Right kidney (tissue), 1 donor: Measurements from ENCODE around the gene KLHDC10.
A peak's percentile ranks its signal among the peaks of the same experiment; 100 is the strongest.
"Not testable (repeated sequence)": the region's sequence is repeated elsewhere in the genome, so short reads cannot be mapped to it uniquely, and the experiment has no call there.

ENCODE experiments used
- DNase-seq: peaks from one replicate; pipeline ENCODE4 v3.0.0-alpha.2; 2016

KLHDC10 gene

DNA sequence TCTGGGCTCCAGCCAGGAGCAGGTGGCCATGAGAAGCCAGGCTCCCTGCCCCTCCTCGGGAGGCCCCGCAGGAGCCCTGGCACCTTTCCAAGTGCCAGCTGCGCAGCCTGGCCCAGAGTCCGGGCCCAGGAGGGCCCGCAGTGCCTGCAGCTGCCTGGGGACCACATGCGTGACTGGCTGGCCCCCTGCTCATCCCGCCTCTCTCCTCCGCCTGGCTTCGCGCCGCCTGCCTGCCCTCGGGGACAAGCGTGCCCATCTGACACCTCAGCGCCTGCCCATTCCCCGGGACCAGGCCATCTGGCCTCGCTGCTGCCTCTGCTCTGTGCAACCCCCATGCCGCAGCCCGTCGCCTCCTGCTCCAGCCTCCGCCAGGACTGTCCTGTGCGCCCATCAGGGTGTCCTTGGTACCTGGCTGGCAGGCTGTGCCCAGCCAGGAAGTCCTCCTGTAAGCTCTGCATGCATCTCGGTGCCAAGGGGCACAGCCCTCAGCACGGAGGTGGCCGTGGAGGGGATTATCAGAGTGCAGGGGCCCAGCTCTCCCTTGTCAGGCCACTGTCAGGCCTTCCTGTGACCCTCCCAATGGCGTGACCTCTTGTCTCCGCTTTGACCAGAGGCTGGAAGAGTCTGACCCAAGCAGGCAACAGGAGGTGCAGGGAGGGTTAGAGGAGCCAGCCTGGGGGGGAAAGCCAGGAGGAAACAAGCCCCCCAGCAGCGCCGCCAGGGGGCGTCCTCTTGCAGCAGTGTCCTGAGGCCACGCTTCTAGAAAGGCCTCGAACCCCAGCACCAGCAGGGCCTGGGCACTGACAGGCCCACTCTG is 84.4 kb downstream of the KLHDC10 start:
- peak; percentile 53 for DNase-seq

DNA sequence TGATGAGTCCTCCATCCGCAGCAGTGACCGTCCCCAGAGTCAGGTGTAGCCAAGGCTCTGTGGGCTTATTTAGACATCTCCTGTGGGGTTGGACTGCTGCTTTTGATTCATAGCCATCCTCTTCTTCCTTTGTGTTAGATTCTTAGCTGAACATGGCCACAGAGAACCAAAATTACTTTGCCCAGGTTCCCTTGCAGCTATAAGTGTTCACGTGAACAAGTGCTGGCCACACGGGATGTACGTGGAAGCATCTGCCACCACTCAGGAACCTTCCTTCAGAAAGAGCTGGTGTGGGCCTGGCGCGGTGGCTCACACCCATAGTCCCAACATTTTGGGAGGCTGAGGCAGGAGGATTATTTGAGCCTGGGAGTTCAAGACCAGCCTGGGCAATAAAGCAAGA is 85.8 kb downstream of the KLHDC10 start:
- no peak for DNase-seq

DNA sequence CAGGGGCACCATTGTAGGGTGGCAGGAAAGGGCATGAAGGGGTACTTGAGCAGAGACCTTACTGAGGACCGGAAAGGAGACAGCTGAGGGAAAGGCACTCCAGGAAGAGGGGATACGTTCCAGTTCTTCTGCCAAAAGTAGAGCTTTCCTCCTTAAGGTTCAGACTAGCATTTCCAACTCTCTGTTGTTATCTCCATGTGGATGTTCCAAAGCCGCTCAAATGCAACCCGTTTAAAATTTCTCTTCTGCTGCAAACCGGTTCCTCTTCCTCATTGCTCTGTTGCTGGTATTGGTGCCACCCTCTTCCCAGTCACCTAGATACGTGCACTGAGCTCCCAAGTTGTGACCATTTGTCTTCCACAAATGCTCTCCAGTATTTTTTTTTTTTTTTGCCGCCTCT is 87.4 kb downstream of the KLHDC10 start:
- DNase-seq = no peak

DNA sequence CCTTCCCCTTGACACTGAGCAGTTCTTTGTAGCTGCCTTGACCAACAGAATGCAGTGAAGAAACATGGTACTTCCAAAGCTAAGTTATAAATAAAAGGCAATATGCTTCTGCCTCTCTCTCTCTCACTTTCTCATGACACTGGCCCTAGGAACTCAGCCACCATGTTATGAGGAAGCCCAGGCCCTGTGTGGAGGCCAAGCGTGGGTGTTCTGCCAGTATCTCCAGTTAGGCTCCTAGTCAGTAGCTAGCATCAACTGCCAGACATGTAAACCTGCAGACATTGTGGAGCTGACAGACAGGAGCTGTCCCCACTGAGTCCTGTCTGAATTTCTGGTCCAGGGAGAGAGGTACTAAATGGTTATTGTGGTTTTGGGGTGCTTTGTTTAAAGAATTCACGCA is 89.7 kb downstream of the KLHDC10 start:
- DNase-seq = no peak

DNA sequence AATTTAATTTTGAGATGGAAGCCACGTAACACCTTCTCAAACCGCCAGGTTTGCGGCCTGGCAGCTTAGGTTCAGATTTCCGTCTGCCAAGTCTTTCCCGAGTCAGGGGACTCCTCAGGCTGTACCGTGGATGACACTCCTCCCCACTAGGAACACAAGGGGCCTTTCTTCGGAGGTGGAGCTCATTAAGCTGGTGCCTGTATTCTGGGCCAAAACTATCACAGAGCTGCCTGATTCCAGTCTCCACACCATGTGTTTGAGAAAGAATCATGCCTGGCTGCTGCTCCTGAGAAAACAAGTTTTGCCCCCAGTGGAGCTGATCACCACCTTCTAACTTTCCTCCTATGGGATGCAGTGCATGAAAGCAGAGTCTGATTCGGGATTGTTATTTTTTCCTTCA is 90.1 kb downstream of the KLHDC10 start:
- no peak for DNase-seq

DNA sequence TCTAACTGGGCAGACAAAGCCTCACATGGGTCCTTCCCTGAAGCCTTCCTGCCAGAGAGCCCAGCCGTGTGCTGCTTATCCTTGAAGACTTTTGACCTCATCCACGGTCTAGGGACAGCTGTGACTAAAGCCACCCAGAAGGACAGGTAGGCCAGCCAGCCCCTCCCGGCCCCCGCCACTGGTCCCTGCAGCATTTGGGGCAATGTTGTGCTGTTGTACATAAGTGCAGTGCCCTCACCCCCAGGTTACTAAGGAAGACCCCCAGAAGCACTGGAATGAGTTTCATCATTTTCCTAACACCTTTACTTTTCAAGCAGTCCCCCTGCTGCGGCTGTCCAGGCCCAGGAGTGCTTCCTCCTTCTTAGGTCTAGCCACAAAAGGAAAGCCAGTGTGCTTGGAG is 91.9 kb downstream of the KLHDC10 start:
- no peak for DNase-seq

DNA sequence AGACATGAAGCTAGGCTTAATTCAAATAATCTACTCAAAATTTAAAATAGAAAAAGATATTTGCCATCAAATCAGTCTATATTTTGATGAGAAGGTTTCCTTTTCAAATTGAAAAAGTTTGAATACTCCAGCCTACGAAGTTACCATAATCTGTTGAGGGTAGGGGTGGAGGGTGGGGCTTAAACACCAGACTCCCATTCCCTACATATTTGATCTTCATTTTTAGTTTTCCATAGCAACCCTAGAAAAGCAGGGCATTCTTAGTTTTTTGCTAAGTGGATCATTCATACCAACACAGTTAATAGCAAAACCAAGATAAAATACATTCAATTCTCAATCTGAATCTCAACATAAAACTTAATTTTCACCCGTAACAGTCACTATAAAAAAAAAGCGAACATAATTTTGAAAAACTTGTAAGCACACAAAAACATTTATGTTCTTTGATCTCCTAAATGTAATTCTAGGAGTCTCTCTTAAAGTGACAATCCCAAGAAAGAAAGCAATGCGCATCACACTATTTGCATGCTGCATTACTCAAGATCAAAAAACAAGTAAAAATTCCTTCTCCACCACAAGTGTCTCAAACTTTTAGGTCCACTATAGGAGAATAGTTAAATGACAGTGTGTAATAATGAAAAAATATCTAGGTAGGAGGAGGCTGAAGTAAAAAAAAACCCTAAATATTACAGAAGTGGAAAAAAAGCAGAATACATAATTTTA is 104.1 kb downstream of the KLHDC10 start:
- no peak for DNase-seq

DNA sequence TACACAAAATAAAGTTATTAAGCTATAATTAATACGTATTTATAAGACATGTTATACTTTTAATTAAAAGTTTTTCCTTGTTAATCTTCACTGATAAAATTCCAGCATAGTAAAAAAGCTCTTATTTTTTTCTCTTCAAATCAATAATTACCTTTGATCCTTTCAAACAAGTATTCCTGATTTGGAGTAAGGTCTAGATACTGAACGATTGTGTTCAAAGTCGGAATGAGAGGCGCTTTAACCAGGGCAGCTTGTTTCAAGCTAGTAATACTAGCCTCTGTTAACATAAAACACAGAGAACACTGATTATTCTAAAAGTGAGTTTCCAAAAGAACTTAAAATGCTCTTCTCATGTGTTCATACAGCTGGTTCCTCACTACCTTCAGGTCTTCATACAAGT is 107.9 kb downstream of the KLHDC10 start:
- no peak for DNase-seq

DNA sequence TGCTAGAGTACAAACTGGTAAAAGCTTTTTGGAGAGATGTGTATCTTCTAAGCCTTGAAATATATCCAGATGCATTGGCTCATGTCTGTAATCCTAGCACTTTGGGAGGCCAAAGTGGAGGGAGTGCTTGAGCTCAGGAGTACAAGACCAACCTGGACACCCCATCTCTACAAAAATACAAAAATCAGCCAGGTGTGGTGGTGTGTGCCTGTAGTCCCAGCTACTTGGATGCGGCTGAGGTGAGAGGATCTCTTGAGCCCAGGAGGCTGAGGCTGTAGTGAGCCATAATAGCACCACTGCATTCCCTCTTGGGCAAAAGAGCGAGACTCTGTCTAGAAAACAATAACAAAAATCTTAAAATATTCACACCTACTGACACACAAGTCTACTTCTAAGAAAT is 109.3 kb downstream of the KLHDC10 start:
- no peak for DNase-seq

DNA sequence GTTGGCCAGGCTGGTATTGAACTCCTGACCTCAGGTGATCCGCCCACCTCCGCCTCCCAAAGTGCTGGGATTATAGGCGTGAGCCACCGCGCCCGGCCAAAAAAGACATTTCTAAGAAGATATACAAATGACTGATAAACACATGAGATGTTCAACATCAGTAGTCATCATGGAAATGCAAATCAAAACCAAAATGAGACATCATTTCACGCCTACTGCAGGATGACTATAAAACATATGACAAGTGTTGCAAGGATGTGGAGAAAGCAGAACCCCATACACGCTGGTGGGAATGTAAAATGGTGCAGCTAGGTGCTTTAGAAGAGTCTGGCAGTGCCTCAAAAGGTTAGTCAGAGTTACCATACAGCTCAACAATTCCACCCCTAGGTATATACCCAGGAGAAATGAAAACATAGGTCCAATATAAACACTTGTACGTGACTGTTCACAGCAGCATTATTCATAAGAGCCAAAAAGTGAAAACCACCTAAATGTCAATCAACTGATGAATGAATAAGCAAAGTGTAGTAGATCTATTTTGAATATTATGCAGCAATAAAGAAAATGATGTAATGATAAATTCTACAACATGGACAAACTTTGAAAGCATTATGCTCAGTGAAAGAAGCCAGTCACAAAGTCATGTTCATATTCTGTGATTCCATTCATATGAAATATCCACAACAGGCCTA is 110.4 kb downstream of the KLHDC10 start:
- no peak for DNase-seq

DNA sequence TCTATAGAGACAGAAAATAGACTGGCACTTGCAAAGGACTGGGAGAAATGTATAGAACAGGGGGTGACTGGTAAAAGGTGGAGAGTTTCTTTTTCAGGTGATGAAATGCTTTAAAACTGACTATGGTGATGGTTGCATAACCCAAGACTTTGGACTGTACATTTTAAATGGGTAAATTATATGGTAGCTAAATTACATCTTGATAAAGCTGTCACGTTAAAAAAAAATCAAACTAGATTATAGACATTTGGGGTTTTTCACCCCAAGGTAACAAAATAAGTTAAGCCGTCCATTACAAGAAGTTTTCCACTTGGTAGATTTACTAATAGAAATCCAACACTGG is 110.9 kb downstream of the KLHDC10 start:
- no peak for DNase-seq

DNA sequence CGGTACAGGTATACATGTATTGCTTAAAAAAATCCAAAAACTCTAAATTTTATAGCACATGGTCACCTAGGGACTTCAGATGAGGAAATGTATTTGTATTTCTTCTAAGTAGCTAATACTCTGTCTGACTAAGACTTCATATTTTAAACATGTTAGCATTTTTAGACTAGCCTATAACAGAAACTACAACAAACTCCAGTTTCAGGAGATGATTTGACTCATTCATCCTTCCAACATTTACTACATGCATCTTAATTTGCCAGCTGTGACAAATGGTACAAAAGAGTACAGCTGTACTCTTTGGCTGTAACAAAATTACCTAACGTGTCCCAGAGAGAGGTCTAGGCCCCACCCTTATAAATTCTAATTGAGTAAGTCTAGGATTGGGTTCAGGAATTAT is 112.7 kb downstream of the KLHDC10 start:
- no peak for DNase-seq

DNA sequence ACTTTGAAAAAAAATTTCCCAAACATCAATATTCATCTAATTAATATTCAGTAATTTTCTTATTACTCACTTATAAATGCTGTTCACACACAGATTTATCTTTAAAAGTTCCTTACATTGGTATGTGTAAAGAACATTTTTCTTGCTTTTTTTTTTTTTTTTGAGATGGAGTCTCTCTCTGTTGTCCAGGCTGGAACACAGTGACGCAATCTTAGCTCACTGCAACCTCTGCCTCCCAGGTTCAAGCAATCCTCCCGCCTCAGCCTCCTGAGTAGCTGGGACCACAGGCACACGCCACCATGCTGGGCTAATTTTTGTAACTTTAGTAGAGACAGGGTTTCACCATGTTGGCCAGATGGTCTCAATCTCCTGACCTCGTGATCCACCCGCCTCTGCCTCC is 114.0 kb downstream of the KLHDC10 start:
- not testable (repeated sequence) for DNase-seq
